Measurements from ENCODE around the gene PGRMC2.

GRCh38 chr4:128267745-128268144, 19.9 kb downstream of the PGRMC2 start:
- TF ChIP-seq CTCF (IDR thresholded peaks at IDR 0.05): no peak
- no peak for TF ChIP-seq POLR2A (IDR thresholded peaks at IDR 0.05)

Measured in heart left ventricle (tissue), 13 donors.